GM12878 (cell line): ENCODE data around the gene DUSP7. TPM values are rescaled to one million over a fixed set of nuclear protein-coding genes. Genes with fewer than 3 reads are reported as not detected.

ENCODE experiments used
- ATAC-seq: fragments of 200-7000 bp; cut with Tn5 transposase; 3 replicates; pipeline ENCODE4 v1.9.1; 2020; ENCODE audit warnings: mild to moderate bottlenecking, moderate library complexity
- BruUV-seq: library from RNA; stranded (reverse); fragments of 400-500 nt; replicated peaks from 2 replicates; lab custom pipeline; 2021; lab: Mats Ljungman, UMichigan
- CTCF ChIA-PET: fragments of 300-600 bp; sonication (Branson Sonifier 250); formaldehyde crosslinking; extraction: SDS; loops from one replicate; lab custom pipeline; 2021; ENCODE audit warnings: inconsistent platforms; lab: Yijun Ruan, JAX
- POLR2A ChIA-PET: fragments of 350-600 bp; formaldehyde crosslinking; extraction: SDS; loops from one replicate; lab custom pipeline; 2021; ENCODE audit warnings: inconsistent platforms; lab: Charles Lee
- RAD21 ChIA-PET: fragments of 300-600 bp; sonication (Branson Sonifier 250); formaldehyde crosslinking; loops from one replicate; lab custom pipeline; 2023; ENCODE audit warnings: antibody characterized with exemption; ENCODE audit not compliant: unreplicated experiment; lab: Charles Lee
- SMC1A ChIA-PET: fragments of 300-600 bp; sonication (Branson Sonifier 250); formaldehyde crosslinking; loops from one replicate; lab custom pipeline; 2023; ENCODE audit not compliant: unreplicated experiment, uncharacterized antibody; lab: Charles Lee
- DNase-seq: peaks from one replicate; pipeline ENCODE4 v3.0.0-alpha.2; 2011; ENCODE audit warnings: low read depth, low spot score
- FAIRE-seq: peaks from 3 replicates; lab custom pipeline; 2011; peaks lifted over from hg19 to GRCh38; lab: Jason Lieb, UNC
- H2AFZ ChIP-seq: 2 replicates; pipeline ENCODE4 v1.6.0; 2011; ENCODE audit warnings: low read depth, low read length, control low read depth; ENCODE audit not compliant: control insufficient read depth
- H3K27ac ChIP-seq: 2 replicates; pipeline ENCODE4 v1.5.1; 2011; ENCODE audit warnings: control low read depth; ENCODE audit not compliant: control insufficient read depth, insufficient read depth
- H3K27me3 ChIP-seq, 2 experiments: replicated peaks in 1 of 2; 2 replicates each; pipeline versions ENCODE4 v1.6.0 to v1.6.1; 2011; ENCODE audit warnings: low read length in 1 of 2; ENCODE audit not compliant: control insufficient read depth in 2 of 2, insufficient read depth in 2 of 2
- H3K36me3 ChIP-seq, 2 experiments: 2 replicates each; pipeline ENCODE4 v1.5.1; 2011; ENCODE audit warnings: low read length in 1 of 2; ENCODE audit not compliant: control insufficient read depth in 2 of 2, insufficient read depth in 2 of 2
- H3K4me1 ChIP-seq: 2 replicates; pipeline ENCODE4 v1.6.1; 2011; ENCODE audit warnings: mild to moderate bottlenecking, low read length, moderate library complexity, mixed read lengths; ENCODE audit not compliant: control insufficient read depth, insufficient read depth
- H3K4me2 ChIP-seq: 2 replicates; pipeline ENCODE4 v1.6.0; 2011; ENCODE audit warnings: control low read depth; ENCODE audit not compliant: control insufficient read depth, insufficient read depth
- H3K4me3 ChIP-seq: fragments of 200-600 bp; sonication (generic); 2 replicates; pipeline ENCODE4 v1.5.1; 2016
- H3K79me2 ChIP-seq: 2 replicates; pipeline ENCODE4 v1.6.0; 2011; ENCODE audit warnings: low read length; ENCODE audit not compliant: control insufficient read depth, insufficient read depth
- H3K9ac ChIP-seq: 2 replicates; pipeline ENCODE4 v1.8.0; 2011; ENCODE audit warnings: low read length, control low read depth, mixed read lengths; ENCODE audit not compliant: control insufficient read depth, insufficient read depth
- H3K9me3 ChIP-seq: replicated peaks from 3 replicates; pipeline ENCODE4 v1.5.1; 2011; ENCODE audit warnings: mild to moderate bottlenecking, low read length; ENCODE audit not compliant: control insufficient read depth, insufficient read depth
- H4K20me1 ChIP-seq: 2 replicates; pipeline ENCODE4 v1.6.0; 2011; ENCODE audit not compliant: control insufficient read depth, insufficient read depth
- BHLHE40 ChIP-seq, 2 experiments: fragments of 450-650 bp in 1 of 2; IDR thresholded peaks; 2 replicates each; pipeline ENCODE4 v1.6.1; 2011 to 2017; ENCODE audit warnings: low read depth in 2 of 2, borderline replicate concordance in 1 of 2, improper control_type of control experiment in 1 of 2, low read length in 1 of 2, mild to moderate bottlenecking in 1 of 2
- GATAD2B ChIP-seq: fragments of 450-650 bp; conservative IDR thresholded peaks from 2 replicates; pipeline ENCODE4 v1.6.1; 2017; ENCODE audit warnings: low read depth, mild to moderate bottlenecking, moderate library complexity
- HDAC2 ChIP-seq: fragments of 200-600 bp; sonication (generic); IDR thresholded peaks from 2 replicates; pipeline ENCODE4 v1.6.1; 2017
- HDAC6 ChIP-seq: fragments of 200-600 bp; sonication (generic); IDR thresholded peaks from one replicate; pipeline ENCODE4 v1.8.0; 2017; ENCODE audit warnings: antibody characterized with exemption; ENCODE audit not compliant: unreplicated experiment
- IKZF1 ChIP-seq: fragments of 450-650 bp; conservative IDR thresholded peaks from 2 replicates; pipeline ENCODE4 v1.6.1; 2017; ENCODE audit warnings: antibody characterized with exemption, mild to moderate bottlenecking
- KDM1A ChIP-seq: fragments of 200-600 bp; sonication (generic); IDR thresholded peaks from 2 replicates; pipeline ENCODE4 v1.6.1; 2016; ENCODE audit warnings: borderline replicate concordance
- MXI1 ChIP-seq: fragments of 150-350 bp; IDR thresholded peaks from 2 replicates; pipeline ENCODE4 v1.6.1; 2011; ENCODE audit warnings: low read depth, mild to moderate bottlenecking, inconsistent platforms, low read length, improper control_type of control experiment
- MYC ChIP-seq: IDR thresholded peaks from 2 replicates; pipeline ENCODE4 v1.6.1; 2011; ENCODE audit warnings: mild to moderate bottlenecking, low read length, moderate library complexity, inconsistent platforms; ENCODE audit not compliant: insufficient read depth, insufficient replicate concordance, insufficient read length, severe bottlenecking
- NFXL1 ChIP-seq: fragments of 450-650 bp; IDR thresholded peaks from 2 replicates; pipeline ENCODE4 v1.6.1; 2017; ENCODE audit warnings: antibody characterized with exemption, mild to moderate bottlenecking, borderline replicate concordance
- NFYB ChIP-seq: IDR thresholded peaks from 2 replicates; pipeline ENCODE4 v1.6.1; 2011; ENCODE audit warnings: low read depth, mild to moderate bottlenecking, low read length, improper control_type of control experiment, moderate library complexity; ENCODE audit not compliant: insufficient read depth
- NR2F1 ChIP-seq: fragments of 450-650 bp; conservative IDR thresholded peaks from 2 replicates; pipeline ENCODE4 v1.6.1; 2017; ENCODE audit warnings: mild to moderate bottlenecking
- RB1 ChIP-seq: fragments of 450-650 bp; formaldehyde crosslinking; IDR thresholded peaks from 2 replicates; pipeline ENCODE4 v1.6.1; 2017; ENCODE audit warnings: mild to moderate bottlenecking, borderline replicate concordance
- YY1 ChIP-seq: IDR thresholded peaks from 2 replicates; pipeline ENCODE4 v1.6.1; 2011; ENCODE audit warnings: low read depth, mild to moderate bottlenecking, low read length
- ZNF217 ChIP-seq: fragments of 450-650 bp; IDR thresholded peaks from 2 replicates; pipeline ENCODE4 v1.6.1; 2017; ENCODE audit warnings: antibody characterized with exemption, mild to moderate bottlenecking
- WGBS: methylation state at CpG from one replicate; pipeline ENCODE4 v1.1.6; 2016; ENCODE audit warnings: low lambda C conversion rate; ENCODE audit not compliant: insufficient replicate concordance, insufficient coverage; ENCODE audit errors: missing lambda C conversion rate; 5-methylcytosine and 5-hydroxymethylcytosine counted together
- in situ Hi-C: fragments of 300-500 bp; cut with MboI; formaldehyde crosslinking; loops from 9 replicates; pipeline ENCODE4 v1.14.3; 2018; ENCODE audit warnings: mixed read lengths
- intact Hi-C: fragments of 100-400 bp; cut with micrococcal nuclease; formaldehyde crosslinking; loops from one replicate; pipeline ENCODE4 v1.14.2; 2022; ENCODE audit not compliant: unreplicated experiment
- polyA plus RNA-seq, 11 experiments: library from polyadenylated mRNA; depleted of rRNA in 4 of 11; unstranded in 6 of 11; stranded (reverse) in 5 of 11; fragments of >200 nt; fragmentation: Nextera tagmentation in 4 of 11; fragmentation: Illumina TruSeq in 1 of 11; extraction: Ambion mirVana in 4 of 11; extraction: Trizol in 1 of 11; gene quantifications; 1 replicate in 1 of 11; 2 replicates in 10 of 11; pipeline versions ENCODE4 v1.2.1 to v1.2.3, GENCODE V29; 2011 to 2016; ENCODE audit warnings: inconsistent platforms in 2 of 11, missing spikeins in 2 of 11, low read depth in 1 of 11
- total RNA-seq, 4 experiments: library from RNA; depleted of rRNA in 3 of 4; stranded (reverse); fragments of >200 nt in 3 of 4; fragmentation: Illumina TruSeq in 1 of 4; extraction: Trizol in 1 of 4; gene quantifications; 2 replicates each; pipeline versions ENCODE4 v1.2.1 to v1.2.3, GENCODE V29; 2013 to 2021
- TF ChIP-seq, protein P1 (sequence below), 3 experiments: IDR thresholded peaks in 2 of 3; conservative IDR thresholded peaks in 1 of 3; 2 replicates each; pipeline ENCODE4 v1.5.1; 2011; ENCODE audit warnings: low read depth in 3 of 3, low read length in 3 of 3, mild to moderate bottlenecking in 3 of 3, control low read depth in 2 of 3, moderate library complexity in 2 of 3, inconsistent platforms in 1 of 3, mixed read lengths in 1 of 3; ENCODE audit not compliant: control insufficient read depth in 2 of 3, insufficient read depth in 1 of 3; ENCODE audit errors: extremely low read depth in 1 of 3
- TF ChIP-seq, protein P2 (sequence below): fragments of 450-650 bp; IDR thresholded peaks from 2 replicates; pipeline ENCODE4 v1.6.1; 2016; ENCODE audit warnings: mild to moderate bottlenecking
- TF ChIP-seq, protein P3 (sequence below): IDR thresholded peaks from 2 replicates; pipeline ENCODE4 v1.6.1; 2012; ENCODE audit warnings: low read depth, low read length, improper control_type of control experiment

The DUSP7 gene
- total and polyA plus RNA-seq, 10 of the 15 experiments (the other 5 are each of a cell fraction or from before 2014, with no cell fraction given): 0.73 to 17.0 (median 7.9) TPM

DNA sequence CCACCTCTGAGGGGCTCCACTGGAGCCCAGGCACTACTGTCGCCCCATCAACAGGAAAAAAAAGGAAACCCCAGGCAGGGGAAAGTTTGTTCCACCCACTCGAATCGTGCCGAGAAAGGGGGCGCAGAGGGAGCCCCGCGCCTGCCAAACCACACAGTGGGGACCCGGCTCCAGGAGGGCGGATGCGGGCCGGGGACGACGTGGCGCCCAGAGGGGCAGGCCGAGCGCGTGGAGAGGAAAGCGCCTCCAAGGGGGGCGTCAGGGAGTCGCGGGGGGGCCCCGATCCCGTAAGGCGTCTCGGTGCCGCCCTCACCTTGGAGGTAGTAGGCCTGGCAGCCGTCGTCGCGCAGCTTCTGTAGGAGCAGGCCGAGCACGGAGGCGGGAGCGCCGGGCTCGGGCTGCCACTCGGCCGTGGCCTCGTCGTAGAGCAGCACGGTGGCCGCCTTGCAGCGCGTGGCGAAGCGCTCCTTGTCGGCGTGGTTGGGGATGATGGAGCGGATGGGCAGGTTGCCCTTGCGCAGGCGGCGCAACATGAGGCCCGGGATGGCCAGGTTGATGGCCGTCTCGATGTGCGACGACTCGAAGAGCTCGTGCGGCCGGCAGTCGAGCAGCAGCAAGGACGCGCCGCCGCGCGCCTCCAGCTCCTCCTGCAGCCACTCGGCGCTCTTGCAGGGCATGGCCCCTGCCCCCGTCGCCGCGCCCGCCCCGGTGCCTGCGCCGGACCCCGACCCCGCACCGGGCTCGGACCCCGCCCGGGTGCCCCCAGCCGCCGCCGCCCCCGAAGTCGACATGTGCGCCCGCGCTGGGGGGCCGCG lies 627 bp downstream of the DUSP7 start:
- H3K27ac ChIP-seq: peak overlapping the region; percentile 66
- intact Hi-C loops (loop anchor here (5.0 kb wide), 1 partner anchor 52 kb away; no protein-coding TSS in a partner anchor), in situ Hi-C loops (no loop called here)
- no peaks in the 10 kb centered on the region for H4K20me1 ChIP-seq
- peak overlapping the region; percentile 51 for H2AFZ ChIP-seq
- peaks cover 0 to 9% of the 10 kb centered on the region in 2 experiments; a peak in 2 of 4 replicates for H3K36me3 ChIP-seq
- DNase-seq: no peak
- ATAC-seq: peak; percentile 16
- H3K4me1 ChIP-seq: peaks cover 25% of the 10 kb centered on the region
- BruUV-seq: no TSS peak
- H3K79me2 ChIP-seq: peaks cover 41% of the 10 kb centered on the region
- ChIA-PET POLR2A (interaction anchor here (0.8 to 1.8 kb wide), 19 partner anchors 10 to 224 kb away, joined by 3 to 8 read pairs (median 3); partner anchors contain the start of genes ABHD14B and ACY1), SMC1A (interaction anchor here (0.9 to 9.7 kb wide), 9 partner anchors 14 to 146 kb away, joined by 3 to 179 read pairs (median 4); partner anchors contain the start of gene POC1A), RAD21 (interaction anchor here (0.6 to 5.7 kb wide), 15 partner anchors 31 to 170 kb away, joined by 3 to 75 read pairs (median 7); partner anchors contain the start of genes PARP3, POC1A, RPL29 and RRP9), CTCF (interaction anchor here (0.7 to 9.7 kb wide), 14 partner anchors 10 to 114 kb away, joined by 3 to 334 read pairs (median 6); partner anchors contain the start of genes ABHD14B, POC1A, RPL29 and RRP9)
- peak overlapping the region; percentile 86 for H3K4me2 ChIP-seq
- FAIRE-seq: no peak
- H3K9ac ChIP-seq: peak overlapping the region; percentile 93
- no peaks in the 10 kb centered on the region for H3K27me3 ChIP-seq
- under 1% methylated on average over 69 of the region's 94 CpGs for WGBS
- peak overlapping the region; percentile 100 for H3K4me3 ChIP-seq
- H3K9me3 ChIP-seq: no peaks in the 10 kb centered on the region
- TF ChIP-seq RB1 (no peak), NR2F1 (peak; percentile 45; the same call in 1 of the 2 replicates), GATAD2B (peak; percentile 19; the same call in 1 of the 2 replicates), MXI1 (peak; percentile 1; the same call in 1 of the 2 replicates), IKZF1 (peak; percentile 64), HDAC6 (peak; percentile 78), NFYB (no peak), MYC (peak; percentile 75), ZNF217 (no peak), HDAC2 (0 out of 2 replicates have a peak, but pooled peaks have one; percentile 38), KDM1A (no peak), NFXL1 (no peak), YY1 (0 out of 2 replicates have a peak, but pooled peaks have one; percentile 52), BHLHE40 (IDR thresholded peaks at IDR 0.05; ENCODE audit: borderline replicate concordance in 1 of 2, low read depth in 2 of 2, low read length in 1 of 2) (peak in 1 of 2 experiments; percentile 63; a peak in 2 of 4 replicates)
- TF ChIP-seq, protein P1, sequence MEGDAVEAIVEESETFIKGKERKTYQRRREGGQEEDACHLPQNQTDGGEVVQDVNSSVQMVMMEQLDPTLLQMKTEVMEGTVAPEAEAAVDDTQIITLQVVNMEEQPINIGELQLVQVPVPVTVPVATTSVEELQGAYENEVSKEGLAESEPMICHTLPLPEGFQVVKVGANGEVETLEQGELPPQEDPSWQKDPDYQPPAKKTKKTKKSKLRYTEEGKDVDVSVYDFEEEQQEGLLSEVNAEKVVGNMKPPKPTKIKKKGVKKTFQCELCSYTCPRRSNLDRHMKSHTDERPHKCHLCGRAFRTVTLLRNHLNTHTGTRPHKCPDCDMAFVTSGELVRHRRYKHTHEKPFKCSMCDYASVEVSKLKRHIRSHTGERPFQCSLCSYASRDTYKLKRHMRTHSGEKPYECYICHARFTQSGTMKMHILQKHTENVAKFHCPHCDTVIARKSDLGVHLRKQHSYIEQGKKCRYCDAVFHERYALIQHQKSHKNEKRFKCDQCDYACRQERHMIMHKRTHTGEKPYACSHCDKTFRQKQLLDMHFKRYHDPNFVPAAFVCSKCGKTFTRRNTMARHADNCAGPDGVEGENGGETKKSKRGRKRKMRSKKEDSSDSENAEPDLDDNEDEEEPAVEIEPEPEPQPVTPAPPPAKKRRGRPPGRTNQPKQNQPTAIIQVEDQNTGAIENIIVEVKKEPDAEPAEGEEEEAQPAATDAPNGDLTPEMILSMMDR (IDR thresholded peaks at IDR 0.05 in 2 of 3, conservative IDR thresholded peaks at IDR 0.05 in 1 of 3; ENCODE audit: control insufficient read depth in 2 of 3, extremely low read depth in 1 of 3, insufficient read depth in 1 of 3, low read depth in 3 of 3, low read length in 3 of 3): peak; percentile 14 to 32 (median 24); a peak in 2 of 6 replicates
- TF ChIP-seq, protein P2, sequence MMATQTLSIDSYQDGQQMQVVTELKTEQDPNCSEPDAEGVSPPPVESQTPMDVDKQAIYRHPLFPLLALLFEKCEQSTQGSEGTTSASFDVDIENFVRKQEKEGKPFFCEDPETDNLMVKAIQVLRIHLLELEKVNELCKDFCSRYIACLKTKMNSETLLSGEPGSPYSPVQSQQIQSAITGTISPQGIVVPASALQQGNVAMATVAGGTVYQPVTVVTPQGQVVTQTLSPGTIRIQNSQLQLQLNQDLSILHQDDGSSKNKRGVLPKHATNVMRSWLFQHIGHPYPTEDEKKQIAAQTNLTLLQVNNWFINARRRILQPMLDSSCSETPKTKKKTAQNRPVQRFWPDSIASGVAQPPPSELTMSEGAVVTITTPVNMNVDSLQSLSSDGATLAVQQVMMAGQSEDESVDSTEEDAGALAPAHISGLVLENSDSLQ: peak; percentile 9; the same call in 1 of the 2 replicates
- TF ChIP-seq, protein P3, sequence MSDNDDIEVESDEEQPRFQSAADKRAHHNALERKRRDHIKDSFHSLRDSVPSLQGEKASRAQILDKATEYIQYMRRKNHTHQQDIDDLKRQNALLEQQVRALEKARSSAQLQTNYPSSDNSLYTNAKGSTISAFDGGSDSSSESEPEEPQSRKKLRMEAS: peak; percentile 20; the same call in 1 of the 2 replicates
